KOPT-K1 (cell line): ENCODE data around the gene OCSTAMP.

Experiments
- H3K27ac ChIP-seq: fragments of 200-600 bp; sonication (generic); 2 replicates; pipeline ENCODE4 v1.5.1; 2016; ENCODE audit warnings: antibody characterized with exemption, mild to moderate bottlenecking, low read depth, low read length; ENCODE audit not compliant: poor library complexity, severe bottlenecking
- H3K36me3 ChIP-seq: fragments of 200-600 bp; sonication (generic); 2 replicates; pipeline ENCODE4 v1.5.1; 2017; ENCODE audit warnings: antibody characterized with exemption, mild to moderate bottlenecking, low read length, moderate library complexity; ENCODE audit not compliant: insufficient read depth
- H3K9me3 ChIP-seq: fragments of 200-600 bp; sonication (generic); 2 replicates; pipeline ENCODE4 v1.5.1; 2017; ENCODE audit warnings: antibody characterized with exemption, low read length, mild to moderate bottlenecking; ENCODE audit not compliant: insufficient read depth, poor library complexity, severe bottlenecking

The OCSTAMP gene

GRCh38 chr20:46523696-46524328, 26.6 kb downstream of the OCSTAMP start:
- Histone ChIP-seq H3K27ac (no peak overlapping the region), H3K36me3 (no peaks in the 10 kb centered on the region), H3K9me3 (no peaks in the 10 kb centered on the region)

GRCh38 chr20:46523108-46523507, 27.3 kb downstream of the OCSTAMP start:
- Histone ChIP-seq H3K9me3 (no peaks in the 10 kb centered on the region), H3K36me3 (no peaks in the 10 kb centered on the region), H3K27ac (no peak overlapping the region)

- Histone ChIP-seq H3K36me3 (no peaks in the 10 kb centered on the region), H3K27ac (no peak overlapping the region)
These were observed 29.4 kb downstream of the OCSTAMP start for GRCh38 chr20:46520976-46521579.

GRCh38 chr20:46520540-46520939, 29.9 kb downstream of the OCSTAMP start:
- H3K27ac ChIP-seq = no peak overlapping the region
- peaks cover 7% of the 10 kb centered on the region for H3K9me3 ChIP-seq
- H3K36me3 ChIP-seq = no peaks in the 10 kb centered on the region

More at GRCh38 chr20:46520976-46521579, 29.4 kb downstream of the OCSTAMP start:
- H3K9me3 ChIP-seq = peaks cover 7% of the 10 kb centered on the region

GRCh38 chr20:46519471-46520068, 30.9 kb downstream of the OCSTAMP start:
- H3K9me3 ChIP-seq = peaks cover 7% of the 10 kb centered on the region
- no peaks in the 10 kb centered on the region for H3K36me3 ChIP-seq
- no peak overlapping the region for H3K27ac ChIP-seq

GRCh38 chr20:46512943-46513844, 37.3 kb downstream of the OCSTAMP start, which contains the start of gene ZNF334:
TSS of gene ZNF334 (minus strand) at chr20:46513559. CDS start at chr20:46512102, 1,457 bp downstream.
- H3K9me3 ChIP-seq = peaks cover 7% of the 10 kb centered on the region
- no peaks in the 10 kb centered on the region for H3K36me3 ChIP-seq
- no peak within 1 kb of the TSS for H3K27ac ChIP-seq

GRCh38 chr20:46509523-46509922, 40.9 kb downstream of the OCSTAMP start:
- Histone ChIP-seq H3K36me3 (no peaks in the 10 kb centered on the region), H3K27ac (no peak overlapping the region), H3K9me3 (no peaks in the 10 kb centered on the region)

- Histone ChIP-seq H3K9me3 (peaks cover 5% of the 10 kb centered on the region), H3K36me3 (no peaks in the 10 kb centered on the region), H3K27ac (no peak overlapping the region)
These were observed 42.6 kb downstream of the OCSTAMP start for GRCh38 chr20:46507760-46508407.

- H3K9me3 ChIP-seq = peaks cover 29% of the 10 kb centered on the region
- no peaks in the 10 kb centered on the region for H3K36me3 ChIP-seq
- H3K27ac ChIP-seq = no peak overlapping the region
These were observed 44.9 kb downstream of the OCSTAMP start for GRCh38 chr20:46505506-46505905.

- H3K36me3 ChIP-seq = no peaks in the 10 kb centered on the region
- peaks cover 37% of the 10 kb centered on the region for H3K9me3 ChIP-seq
- no peak overlapping the region for H3K27ac ChIP-seq
These were observed 48.5 kb downstream of the OCSTAMP start for GRCh38 chr20:46501961-46502360.

GRCh38 chr20:46501337-46501942, 49.0 kb downstream of the OCSTAMP start:
- Histone ChIP-seq H3K9me3 (peaks cover 37% of the 10 kb centered on the region), H3K27ac (no peak overlapping the region), H3K36me3 (no peaks in the 10 kb centered on the region)

- Histone ChIP-seq H3K27ac (no peak overlapping the region), H3K36me3 (no peaks in the 10 kb centered on the region), H3K9me3 (no peaks in the 10 kb centered on the region)
These were observed 56.4 kb downstream of the OCSTAMP start for GRCh38 chr20:46494077-46494476.

GRCh38 chr20:46491354-46491753, 59.1 kb downstream of the OCSTAMP start:
- H3K36me3 ChIP-seq = no peaks in the 10 kb centered on the region
- no peaks in the 10 kb centered on the region for H3K9me3 ChIP-seq
- no peak overlapping the region for H3K27ac ChIP-seq
